ENCODE data around the gene ENPP1.

DNA sequence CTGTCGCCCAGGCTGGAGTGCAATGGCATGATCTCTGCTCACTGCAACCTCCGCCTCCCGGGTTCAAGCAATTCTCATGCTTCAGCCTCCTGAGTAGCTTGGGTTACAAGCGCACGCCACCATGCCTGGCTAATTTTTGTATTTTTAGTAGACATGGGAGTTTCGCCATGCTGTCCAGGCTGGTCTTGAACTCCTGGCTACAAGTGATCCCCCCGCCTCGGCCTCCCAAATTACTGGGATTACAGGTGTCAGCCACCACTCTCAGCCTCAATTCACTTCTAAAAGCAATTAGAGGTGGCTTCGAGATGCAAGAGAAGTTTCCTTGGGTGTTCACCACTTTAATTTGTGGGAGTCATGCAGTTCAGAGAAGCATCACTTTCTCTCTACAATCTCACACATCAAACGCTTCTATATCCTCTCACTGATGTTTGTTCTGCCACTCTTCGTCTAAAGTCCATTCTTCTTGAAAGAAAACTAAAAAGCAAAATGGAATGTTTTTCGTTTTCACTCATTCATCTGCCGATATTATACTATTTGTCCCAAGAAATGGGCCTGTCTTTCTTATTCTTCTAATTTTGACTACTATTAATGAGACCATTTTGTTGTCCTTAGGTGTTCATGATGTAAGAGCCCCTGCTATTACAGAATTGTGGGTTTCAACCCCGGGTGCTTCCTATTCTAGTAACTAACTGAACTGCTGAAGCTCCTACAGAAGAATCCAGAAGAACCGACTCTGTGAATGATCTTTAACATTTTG, 38.3 kb upstream of the ENPP1 start:
- TF ChIP-seq CTCF (IDR thresholded peaks at IDR 0.05; ENCODE audit: low read length) (no peak), EZH2 (IDR thresholded peaks at IDR 0.05; ENCODE audit: borderline replicate concordance, low read length) (no peak)

All from OCI-LY1 (cell line).